Tibial nerve (tissue), 4 donors: ENCODE results near the gene SECTM1.

Source experiments
- EP300 ChIP-seq, 2 donors: sonication (generic); formaldehyde crosslinking; IDR thresholded peaks; one replicate each; pipeline ENCODE4 v1.6.1; 2017; ENCODE audit warnings: antibody characterized with exemption in 2 of 2, mild to moderate bottlenecking in 1 of 2
- POLR2A ChIP-seq, 2 donors: fragments of 450-650 bp; IDR thresholded peaks; one replicate each; pipeline ENCODE4 v1.6.1; 2017; ENCODE audit warnings: antibody characterized with exemption in 2 of 2, mild to moderate bottlenecking in 2 of 2, moderate library complexity in 2 of 2
- TF ChIP-seq, protein P1 (sequence below), 5 experiments: fragments of 200-600 bp in 3 of 5; fragments of 450-650 bp in 2 of 5; sonication (generic) in 3 of 5; IDR thresholded peaks; one replicate each; pipeline ENCODE4 v1.5.1; 2016 to 2019; ENCODE audit warnings: antibody characterized with exemption in 5 of 5, mild to moderate bottlenecking in 3 of 5, moderate library complexity in 2 of 5

DNA sequence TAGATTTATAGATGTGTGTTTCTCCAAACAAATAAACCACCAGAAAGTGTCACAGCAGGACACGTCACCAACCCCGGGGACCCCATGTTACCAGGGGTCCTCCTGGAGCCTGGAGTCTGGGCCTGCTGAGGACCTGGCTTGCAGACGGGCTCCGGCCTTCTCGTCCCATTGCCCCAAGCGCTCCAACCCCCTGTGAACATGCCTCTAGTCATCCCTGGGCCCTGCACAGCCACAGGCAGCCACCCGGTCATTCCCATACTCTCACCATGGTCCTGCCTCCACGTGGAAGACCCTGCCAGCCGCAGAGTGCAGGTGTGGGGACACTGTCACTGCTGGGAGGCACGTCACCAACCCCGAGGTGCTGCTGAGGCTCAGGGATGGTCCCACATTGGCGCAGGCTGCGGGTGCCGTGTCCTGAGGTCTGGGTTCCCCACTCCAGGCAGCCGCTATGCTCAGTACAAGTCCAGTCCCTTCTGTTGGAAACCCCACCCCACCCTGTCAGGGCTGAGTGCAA lies 4.5 kb downstream of the SECTM1 start:
- TF ChIP-seq, protein P1, sequence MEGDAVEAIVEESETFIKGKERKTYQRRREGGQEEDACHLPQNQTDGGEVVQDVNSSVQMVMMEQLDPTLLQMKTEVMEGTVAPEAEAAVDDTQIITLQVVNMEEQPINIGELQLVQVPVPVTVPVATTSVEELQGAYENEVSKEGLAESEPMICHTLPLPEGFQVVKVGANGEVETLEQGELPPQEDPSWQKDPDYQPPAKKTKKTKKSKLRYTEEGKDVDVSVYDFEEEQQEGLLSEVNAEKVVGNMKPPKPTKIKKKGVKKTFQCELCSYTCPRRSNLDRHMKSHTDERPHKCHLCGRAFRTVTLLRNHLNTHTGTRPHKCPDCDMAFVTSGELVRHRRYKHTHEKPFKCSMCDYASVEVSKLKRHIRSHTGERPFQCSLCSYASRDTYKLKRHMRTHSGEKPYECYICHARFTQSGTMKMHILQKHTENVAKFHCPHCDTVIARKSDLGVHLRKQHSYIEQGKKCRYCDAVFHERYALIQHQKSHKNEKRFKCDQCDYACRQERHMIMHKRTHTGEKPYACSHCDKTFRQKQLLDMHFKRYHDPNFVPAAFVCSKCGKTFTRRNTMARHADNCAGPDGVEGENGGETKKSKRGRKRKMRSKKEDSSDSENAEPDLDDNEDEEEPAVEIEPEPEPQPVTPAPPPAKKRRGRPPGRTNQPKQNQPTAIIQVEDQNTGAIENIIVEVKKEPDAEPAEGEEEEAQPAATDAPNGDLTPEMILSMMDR (IDR thresholded peaks at IDR 0.05) = no peak
- TF ChIP-seq POLR2A (IDR thresholded peaks at IDR 0.05) (no peak), EP300 (IDR thresholded peaks at IDR 0.05) (no peak)
